IPS-11a (cell line): ENCODE measurements around the gene CAVIN3.

ENCODE experiments used
- H3K4me3 ChIP-seq: one replicate; pipeline ENCODE4 v1.5.1; 2013; ENCODE audit warnings: low read depth, low read length, control low read depth

CAVIN3 gene

GRCh38 chr11:6273188-6273587, 47.1 kb downstream of the CAVIN3 start:
- H3K4me3 ChIP-seq: no peak overlapping the region

GRCh38 chr11:6271598-6271997, 48.7 kb downstream of the CAVIN3 start:
- no peak overlapping the region for H3K4me3 ChIP-seq

- no peak overlapping the region for H3K4me3 ChIP-seq
These were observed 49.6 kb downstream of the CAVIN3 start for GRCh38 chr11:6270584-6271246.

- no peak overlapping the region for H3K4me3 ChIP-seq
These were observed 50.3 kb downstream of the CAVIN3 start for GRCh38 chr11:6269994-6270393.
